CD4-positive, alpha-beta T cell (primary cell): ENCODE results near the gene GCG. TPM values are rescaled to one million over a fixed set of nuclear protein-coding genes. Genes with fewer than 3 reads are reported as not detected.

Experiments used
- ATAC-seq: fragments of 200-7000 bp; cut with Tn5 transposase; one replicate; pipeline ENCODE4 v1.10.0; 2022; ENCODE audit warnings: mild to moderate bottlenecking; ENCODE audit not compliant: poor library complexity
- CTCF ChIA-PET: fragments of 350-600 bp; sonication (Branson Sonifier 250); formaldehyde crosslinking; loops from one replicate; lab custom pipeline; 2021; ENCODE audit warnings: antibody characterized with exemption, inconsistent platforms; lab: Charles Lee
- POLR2A ChIA-PET: fragments of 350-600 bp; sonication (Branson Sonifier 250); formaldehyde crosslinking; loops from one replicate; lab custom pipeline; 2021; ENCODE audit warnings: antibody characterized with exemption, inconsistent platforms; lab: Charles Lee
- DNase-seq, 14 experiments: peaks; one replicate each; pipeline ENCODE4 v3.0.0-alpha.2; 2013 to 2020; ENCODE audit warnings: mixed read lengths in 2 of 14
- H3K27ac ChIP-seq, 2 donors: one replicate each; pipeline versions ENCODE4 v1.5.1 to v1.7.0; 2013; ENCODE audit warnings: low read length in 2 of 2, low read depth in 1 of 2, mild to moderate bottlenecking in 1 of 2
- H3K27me3 ChIP-seq, 2 experiments: 1 replicate in 1 of 2; 2 replicates in 1 of 2; pipeline versions ENCODE4 v1.6.1 to v1.7.0; 2013; ENCODE audit warnings: low read length in 2 of 2, control low read depth in 1 of 2, mild to moderate bottlenecking in 1 of 2, moderate library complexity in 1 of 2; ENCODE audit not compliant: insufficient read depth in 2 of 2, control insufficient read depth in 1 of 2
- H3K36me3 ChIP-seq: one replicate; pipeline ENCODE4 v1.6.1; 2013; ENCODE audit warnings: low read length, control low read depth; ENCODE audit not compliant: insufficient read depth
- H3K4me1 ChIP-seq: one replicate; pipeline ENCODE4 v1.6.1; 2013; ENCODE audit warnings: low read length, control low read depth; ENCODE audit not compliant: insufficient read depth
- H3K4me3 ChIP-seq: one replicate; pipeline ENCODE4 v1.5.1; 2013; ENCODE audit warnings: mild to moderate bottlenecking, low read length, moderate library complexity
- H3K9me3 ChIP-seq, 2 experiments: 1 replicate in 1 of 2; 2 replicates in 1 of 2; pipeline versions ENCODE4 v1.6.1 to v1.7.0; 2013; ENCODE audit warnings: low read length in 2 of 2, mild to moderate bottlenecking in 2 of 2, control low read depth in 1 of 2, moderate library complexity in 1 of 2; ENCODE audit not compliant: control insufficient read depth in 1 of 2, insufficient read depth in 1 of 2
- H3K27ac Mint-ChIP-seq: one replicate; pipeline ENCODE4 v1.8.0; 2020; ENCODE audit warnings: mixed read lengths
- H3K27me3 Mint-ChIP-seq: one replicate; pipeline ENCODE4 v1.8.0; 2021; ENCODE audit warnings: mixed read lengths
- H3K36me3 Mint-ChIP-seq: one replicate; pipeline ENCODE4 v1.8.0; 2021; ENCODE audit warnings: low read depth, mixed read lengths
- H3K4me1 Mint-ChIP-seq: one replicate; pipeline ENCODE4 v1.8.0; 2021; ENCODE audit warnings: low read depth, mixed read lengths
- H3K4me3 Mint-ChIP-seq: one replicate; pipeline ENCODE4 v1.8.0; 2020; ENCODE audit warnings: mild to moderate bottlenecking, mixed read lengths
- H3K9me3 Mint-ChIP-seq: one replicate; pipeline ENCODE4 v1.8.0; 2020; ENCODE audit warnings: mixed read lengths
- CTCF ChIP-seq: fragments of 200-600 bp; IDR thresholded peaks from one replicate; pipeline ENCODE4 v1.8.0; 2022; ENCODE audit warnings: antibody characterized with exemption, mild to moderate bottlenecking
- intact Hi-C, 2 experiments: fragments of 100-400 bp; cut with DNase I in 1 of 2; cut with micrococcal nuclease in 1 of 2; formaldehyde crosslinking; loops; one replicate each; pipeline versions ENCODE4 v1.15.1 to v1.9.0; 2023 to 2025; cut with DNase I, micrococcal nuclease
- polyA plus RNA-seq, 2 donors: library from polyadenylated mRNA; unstranded; fragments of 120-200 nt; gene quantifications; one replicate each; pipeline ENCODE4 v1.2.1, GENCODE V29; 2013
- total RNA-seq, 174 experiments: library from RNA in 2 of 174; stranded (reverse) in 2 of 174; gene quantifications; one replicate each; pipeline ENCODE4 v1.2.3 and lab custom pipeline; 2021 to 2026

Gene GCG
- total RNA-seq: not detected
- not detected for polyA plus RNA-seq (2013, experiment 1 of 2)
- polyA plus RNA-seq (2013, experiment 2 of 2): 1.2 TPM
- 0 to 0.08 (median 0) reads per million in 172 experiments for total RNA-seq (lab: John Stamatoyannopoulos, UW)

GRCh38 chr2:162152147-162152546, at the start of gene GCG:
TSS of gene GCG (minus strand) at chr2:162152247. CDS start at chr2:162149178, 3,069 bp downstream.
- Mint-ChIP-seq H3K27me3 (peaks cover 35% of the 10 kb centered on the region), H3K4me1 (no peaks in the 10 kb centered on the region), H3K36me3 (no peaks in the 10 kb centered on the region), H3K27ac (no peak within 1 kb of the TSS), H3K4me3 (no peak within 1 kb of the TSS), H3K9me3 (no peaks in the 10 kb centered on the region)
- H3K36me3 ChIP-seq: no peaks in the 10 kb centered on the region
- H3K4me1 ChIP-seq: no peaks in the 10 kb centered on the region
- DNase-seq (no peak), ATAC-seq (no peak)
- no peak within 1 kb of the TSS for H3K4me3 ChIP-seq
- H3K27ac ChIP-seq: no peak within 1 kb of the TSS
- no peaks in the 10 kb centered on the region for H3K9me3 ChIP-seq
- intact Hi-C loops: loop anchor here (5.0 kb wide), 2 partner anchors 145 to 150 kb away; no protein-coding TSS in a partner anchor
- POLR2A ChIA-PET: no interaction called here
- peaks cover 3 to 7% of the 10 kb centered on the region in 2 experiments for H3K27me3 ChIP-seq
- no peak for TF ChIP-seq CTCF
- CTCF ChIA-PET: no interaction called here

- no peaks in the 10 kb centered on the region for H3K36me3 ChIP-seq
- CTCF ChIA-PET: no interaction called here
- ATAC-seq (no peak), DNase-seq (no peak)
- H3K9me3 Mint-ChIP-seq: no peaks in the 10 kb centered on the region
- intact Hi-C loops: no loop called here
- no peaks in the 10 kb centered on the region for H3K4me1 Mint-ChIP-seq
- no peak overlapping the region for H3K4me3 ChIP-seq
- H3K27me3 ChIP-seq: peaks cover 0 to 10% of the 10 kb centered on the region in 2 experiments
- no peaks in the 10 kb centered on the region for H3K9me3 ChIP-seq
- H3K4me1 ChIP-seq: no peaks in the 10 kb centered on the region
- no peak for TF ChIP-seq CTCF
- POLR2A ChIA-PET: no interaction called here
- H3K36me3 Mint-ChIP-seq: no peaks in the 10 kb centered on the region
- H3K4me3 Mint-ChIP-seq: no peak overlapping the region
- peaks cover 39% of the 10 kb centered on the region for H3K27me3 Mint-ChIP-seq
- no peak overlapping the region for H3K27ac ChIP-seq
- no peak overlapping the region for H3K27ac Mint-ChIP-seq
Observed at GRCh38 chr2:162200636-162201035, 48.6 kb upstream of the GCG start.

- H3K36me3 Mint-ChIP-seq: no peaks in the 10 kb centered on the region
- no peak for TF ChIP-seq CTCF
- Histone ChIP-seq H3K27me3 (peaks cover 2 to 10% of the 10 kb centered on the region in 2 experiments), H3K4me3 (no peak overlapping the region), H3K4me1 (no peaks in the 10 kb centered on the region), H3K9me3 (no peaks in the 10 kb centered on the region), H3K36me3 (no peaks in the 10 kb centered on the region), H3K27ac (no peak overlapping the region)
- DNase-seq (no peak), ATAC-seq (no peak)
- H3K27ac Mint-ChIP-seq: no peak overlapping the region
- POLR2A ChIA-PET: no interaction called here
- H3K4me1 Mint-ChIP-seq: no peaks in the 10 kb centered on the region
- no peaks in the 10 kb centered on the region for H3K9me3 Mint-ChIP-seq
- intact Hi-C loops: no loop called here
- H3K27me3 Mint-ChIP-seq: peaks cover 43% of the 10 kb centered on the region
- no peak overlapping the region for H3K4me3 Mint-ChIP-seq
- CTCF ChIA-PET: no interaction called here
Observed at GRCh38 chr2:162199913-162200312, 47.9 kb upstream of the GCG start.
